HCT116 (cell line): ENCODE measurements around the gene TMEM243.

Source experiments
- ATF3 ChIP-seq: IDR thresholded peaks from 2 replicates; pipeline ENCODE4 v1.6.1; 2012
- CTCF ChIP-seq, 3 experiments: fragments of 200-600 bp in 1 of 3; sonication (generic) in 1 of 3; IDR thresholded peaks in 2 of 3; conservative IDR thresholded peaks in 1 of 3; 2 replicates each; pipeline ENCODE4 v1.5.1; 2012 to 2017; ENCODE audit warnings: low read depth in 2 of 3, low read length in 2 of 3, antibody characterized with exemption in 1 of 3, borderline replicate concordance in 1 of 3, control low read depth in 1 of 3, mild to moderate bottlenecking in 1 of 3, mixed read lengths in 1 of 3, mixed run types in 1 of 3, moderate library complexity in 1 of 3; ENCODE audit not compliant: insufficient read depth in 1 of 3
- EZH2 ChIP-seq: fragments of 200-600 bp; sonication (generic); IDR thresholded peaks from 2 replicates; pipeline ENCODE4 v1.6.1; 2017; ENCODE audit warnings: antibody characterized with exemption, mixed run types
- POLR2A ChIP-seq: IDR thresholded peaks from 2 replicates; pipeline ENCODE4 v1.7.0; 2011; ENCODE audit warnings: borderline replicate concordance; ENCODE audit not compliant: insufficient read depth, insufficient read length; ENCODE audit errors: extremely low read depth
- POLR2AphosphoS5 ChIP-seq: IDR thresholded peaks from 2 replicates; pipeline ENCODE4 v1.6.1; 2011; ENCODE audit warnings: mild to moderate bottlenecking, low read depth, low read length, moderate library complexity
- RAD21 ChIP-seq: IDR thresholded peaks from 2 replicates; pipeline ENCODE4 v1.6.1; 2012; ENCODE audit warnings: low read depth, mild to moderate bottlenecking
- REST ChIP-seq: IDR thresholded peaks from 2 replicates; pipeline ENCODE4 v1.6.1; 2012; ENCODE audit warnings: low read depth
- SP1 ChIP-seq: IDR thresholded peaks from 2 replicates; pipeline ENCODE4 v1.6.1; 2012; ENCODE audit warnings: low read depth
- SRF ChIP-seq: IDR thresholded peaks from 2 replicates; pipeline ENCODE4 v1.6.1; 2012; ENCODE audit warnings: low read depth
- TCF7L2 ChIP-seq: IDR thresholded peaks from 2 replicates; pipeline ENCODE4 v1.7.0; 2011; ENCODE audit warnings: borderline replicate concordance, inconsistent platforms; ENCODE audit not compliant: insufficient read depth, insufficient read length; ENCODE audit errors: extremely low read depth
- YY1 ChIP-seq: IDR thresholded peaks from 2 replicates; pipeline ENCODE4 v1.6.1; 2011; ENCODE audit warnings: low read length, low read depth, moderate library complexity, mild to moderate bottlenecking; ENCODE audit not compliant: insufficient replicate concordance; ENCODE audit errors: extremely low read depth
- ZNF274 ChIP-seq: fragments of 200-500 bp; sonication (Bioruptor generic); IDR thresholded peaks from 2 replicates; pipeline ENCODE4 v1.6.1; 2014; ENCODE audit warnings: mild to moderate bottlenecking, low read depth, low read length, inconsistent platforms

GRCh38 chr7:87220734-87221215 lies 1.2 kb upstream of the TMEM243 start:
- TF ChIP-seq RAD21 (no peak), TCF7L2 (no peak), CTCF (IDR thresholded peaks at IDR 0.05 in 2 of 3, conservative IDR thresholded peaks at IDR 0.05 in 1 of 3; ENCODE audit: borderline replicate concordance in 1 of 3, insufficient read depth in 1 of 3, low read depth in 2 of 3, low read length in 2 of 3) (no peak), SRF (no peak), POLR2A (no peak), ZNF274 (no peak), ATF3 (no peak), REST (no peak), EZH2 (no peak), POLR2AphosphoS5 (0 out of 2 replicates have a peak, but pooled peaks have one; percentile 7), YY1 (no peak), SP1 (no peak)
